Tibial nerve (tissue), 4 donors: ENCODE measurements around the gene PSMB1. TPM values are rescaled to one million over a fixed set of nuclear protein-coding genes. Genes with fewer than 3 reads are reported as not detected.

Experiments
- DNase-seq, 2 donors: peaks; one replicate each; pipeline ENCODE4 v3.0.0-alpha.2; 2019; ENCODE audit warnings: low spot score in 2 of 2
- H3K27ac ChIP-seq, 4 donors: fragments of 200-600 bp; sonication (generic) in 3 of 4; one replicate each; pipeline ENCODE4 v1.5.1; 2017 to 2019; ENCODE audit warnings: mild to moderate bottlenecking in 1 of 4
- H3K27me3 ChIP-seq, 2 donors: fragments of 200-600 bp; sonication (generic) in 1 of 2; one replicate each; pipeline versions ENCODE4 v1.5.1 to v1.6.0; 2017 to 2019
- H3K36me3 ChIP-seq, 3 donors: fragments of 200-600 bp; sonication (generic); one replicate each; pipeline ENCODE4 v1.5.1; 2018 to 2019
- H3K4me1 ChIP-seq, 4 donors: fragments of 200-600 bp; sonication (generic) in 3 of 4; one replicate each; pipeline ENCODE4 v1.5.1; 2017 to 2019
- H3K4me3 ChIP-seq, 4 donors: fragments of 200-600 bp; sonication (generic) in 3 of 4; one replicate each; pipeline ENCODE4 v1.5.1; 2017 to 2019; ENCODE audit warnings: mild to moderate bottlenecking in 1 of 4, moderate library complexity in 1 of 4
- H3K9me3 ChIP-seq, 4 donors: fragments of 200-600 bp; sonication (generic) in 3 of 4; one replicate each; pipeline ENCODE4 v1.5.1; 2017 to 2019
- EP300 ChIP-seq, 2 donors: sonication (generic); formaldehyde crosslinking; IDR thresholded peaks; one replicate each; pipeline ENCODE4 v1.6.1; 2017; ENCODE audit warnings: antibody characterized with exemption in 2 of 2, mild to moderate bottlenecking in 1 of 2
- POLR2A ChIP-seq, 2 donors: fragments of 450-650 bp; IDR thresholded peaks; one replicate each; pipeline ENCODE4 v1.6.1; 2017; ENCODE audit warnings: antibody characterized with exemption in 2 of 2, mild to moderate bottlenecking in 2 of 2, moderate library complexity in 2 of 2
- WGBS, 2 donors: methylation state at CpG; one replicate each; pipeline ENCODE4 v1.1.5; 2018; 5-methylcytosine and 5-hydroxymethylcytosine counted together
- total RNA-seq, 4 donors: library from RNA; depleted of rRNA; stranded (reverse); fragments of >200 nt; gene quantifications; one replicate each; pipeline ENCODE4 v1.1.0, GENCODE V29; 2016
- TF ChIP-seq, protein P1 (sequence below), 5 experiments: fragments of 200-600 bp in 3 of 5; fragments of 450-650 bp in 2 of 5; sonication (generic) in 3 of 5; IDR thresholded peaks; one replicate each; pipeline ENCODE4 v1.5.1; 2016 to 2019; ENCODE audit warnings: antibody characterized with exemption in 5 of 5, mild to moderate bottlenecking in 3 of 5, moderate library complexity in 2 of 5

Gene PSMB1
- total RNA-seq, 4 donors from 2014 or later: 122 to 207 (median 155) TPM

- no peak for DNase-seq
- Histone ChIP-seq H3K27ac (no peak overlapping the region), H3K4me3 (no peak overlapping the region), H3K27me3 (peaks cover 0 to 9% of the 10 kb centered on the region in 2 donors), H3K9me3 (peaks cover 0 to 39% (median 0%) of the 10 kb centered on the region in 4 donors), H3K4me1 (no peaks in the 10 kb centered on the region), H3K36me3 (no peaks in the 10 kb centered on the region)
- TF ChIP-seq POLR2A (IDR thresholded peaks at IDR 0.05) (no peak), EP300 (IDR thresholded peaks at IDR 0.05) (no peak)
- TF ChIP-seq, protein P1, sequence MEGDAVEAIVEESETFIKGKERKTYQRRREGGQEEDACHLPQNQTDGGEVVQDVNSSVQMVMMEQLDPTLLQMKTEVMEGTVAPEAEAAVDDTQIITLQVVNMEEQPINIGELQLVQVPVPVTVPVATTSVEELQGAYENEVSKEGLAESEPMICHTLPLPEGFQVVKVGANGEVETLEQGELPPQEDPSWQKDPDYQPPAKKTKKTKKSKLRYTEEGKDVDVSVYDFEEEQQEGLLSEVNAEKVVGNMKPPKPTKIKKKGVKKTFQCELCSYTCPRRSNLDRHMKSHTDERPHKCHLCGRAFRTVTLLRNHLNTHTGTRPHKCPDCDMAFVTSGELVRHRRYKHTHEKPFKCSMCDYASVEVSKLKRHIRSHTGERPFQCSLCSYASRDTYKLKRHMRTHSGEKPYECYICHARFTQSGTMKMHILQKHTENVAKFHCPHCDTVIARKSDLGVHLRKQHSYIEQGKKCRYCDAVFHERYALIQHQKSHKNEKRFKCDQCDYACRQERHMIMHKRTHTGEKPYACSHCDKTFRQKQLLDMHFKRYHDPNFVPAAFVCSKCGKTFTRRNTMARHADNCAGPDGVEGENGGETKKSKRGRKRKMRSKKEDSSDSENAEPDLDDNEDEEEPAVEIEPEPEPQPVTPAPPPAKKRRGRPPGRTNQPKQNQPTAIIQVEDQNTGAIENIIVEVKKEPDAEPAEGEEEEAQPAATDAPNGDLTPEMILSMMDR (IDR thresholded peaks at IDR 0.05): no peak
- WGBS, 2 donors: 59 to 62% methylated on average over 3 of the region's 3 CpGs
Observed at GRCh38 chr6:170500955-170501590, 52.0 kb downstream of the PSMB1 start.

DNA sequence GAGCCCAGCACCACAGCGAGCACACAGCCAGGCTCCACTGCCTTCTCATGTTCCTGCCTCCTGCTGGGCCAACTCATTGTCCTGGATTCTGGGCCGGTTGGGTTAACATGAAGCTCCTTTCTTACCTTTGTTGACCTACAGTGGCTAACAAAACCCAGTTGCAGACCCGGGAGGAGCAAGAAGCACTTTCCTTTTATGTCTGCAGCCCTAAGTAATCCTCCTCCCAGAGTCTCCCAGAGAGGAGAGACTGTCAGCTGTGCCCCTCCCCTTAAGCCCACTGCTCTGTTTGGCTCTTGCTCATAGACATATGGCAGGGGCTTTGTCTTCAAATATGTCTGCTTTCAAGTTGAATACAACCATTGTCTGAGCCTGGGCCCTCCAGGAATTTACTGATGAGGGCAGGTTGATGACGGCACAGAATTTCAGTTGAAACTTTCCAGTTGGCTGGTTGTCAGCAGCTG, 55.2 kb downstream of the PSMB1 start:
- DNase-seq: no peak
- H3K4me3 ChIP-seq: no peak overlapping the region
- 10 to 16% methylated on average over 4 of the region's 4 CpGs for WGBS, 2 donors
- no peak overlapping the region for H3K27ac ChIP-seq
- H3K9me3 ChIP-seq: peaks cover 0 to 27% (median 0%) of the 10 kb centered on the region in 4 donors
- H3K4me1 ChIP-seq: no peaks in the 10 kb centered on the region
- H3K27me3 ChIP-seq: peaks cover 0 to 9% of the 10 kb centered on the region in 2 donors
- TF ChIP-seq EP300 (IDR thresholded peaks at IDR 0.05) (no peak), POLR2A (IDR thresholded peaks at IDR 0.05) (no peak)
- TF ChIP-seq, protein P1 (IDR thresholded peaks at IDR 0.05): no peak
- no peaks in the 10 kb centered on the region for H3K36me3 ChIP-seq

GRCh38 chr6:170493354-170493753, 59.8 kb downstream of the PSMB1 start:
- no peak overlapping the region for H3K27ac ChIP-seq
- no peak overlapping the region for H3K4me3 ChIP-seq
- no peaks in the 10 kb centered on the region for H3K9me3 ChIP-seq
- TF ChIP-seq, protein P1 (IDR thresholded peaks at IDR 0.05): no peak
- no peak for TF ChIP-seq EP300 (IDR thresholded peaks at IDR 0.05)
- TF ChIP-seq POLR2A (IDR thresholded peaks at IDR 0.05): no peak
- WGBS, 2 donors: 95% methylated on average over 2 of the region's 2 CpGs
- no peaks in the 10 kb centered on the region for H3K27me3 ChIP-seq
- H3K4me1 ChIP-seq: no peaks in the 10 kb centered on the region
- H3K36me3 ChIP-seq: no peaks in the 10 kb centered on the region
- DNase-seq: no peak

- DNase-seq: no peak
- Histone ChIP-seq H3K27me3 (no peaks in the 10 kb centered on the region), H3K4me1 (no peaks in the 10 kb centered on the region), H3K4me3 (no peak overlapping the region), H3K9me3 (no peaks in the 10 kb centered on the region), H3K27ac (no peak overlapping the region), H3K36me3 (no peaks in the 10 kb centered on the region)
- no peak for TF ChIP-seq POLR2A (IDR thresholded peaks at IDR 0.05)
- TF ChIP-seq, protein P1 (IDR thresholded peaks at IDR 0.05): no peak
- TF ChIP-seq EP300 (IDR thresholded peaks at IDR 0.05): no peak
- whole genome bisulfite sequencing, 2 donors: 63 to 66% methylated on average over 4 of the region's 4 CpGs
Observed at GRCh38 chr6:170490259-170490658, 62.8 kb downstream of the PSMB1 start.

DNA sequence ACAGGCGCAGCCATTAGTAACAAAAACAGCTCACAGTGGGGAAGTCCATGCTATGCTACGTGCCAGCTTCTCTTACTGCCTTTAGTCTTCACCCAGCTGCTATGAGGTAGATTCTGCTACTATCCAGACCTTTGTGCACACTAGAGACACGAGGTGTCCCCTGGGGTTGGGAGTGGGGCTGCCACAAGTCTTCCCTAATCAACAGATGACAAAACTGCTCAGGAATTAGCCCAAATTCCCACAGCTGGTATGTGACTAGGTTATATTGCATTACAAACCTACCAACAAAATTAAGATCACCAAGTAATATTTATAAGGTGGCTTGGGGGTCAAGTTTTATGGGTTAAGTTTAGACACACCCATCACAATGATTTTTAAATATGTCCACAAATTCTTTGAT, 63.3 kb downstream of the PSMB1 start:
- no peaks in the 10 kb centered on the region for H3K4me1 ChIP-seq

More for the DNA sequence above, 63.3 kb downstream of the PSMB1 start:
- Histone ChIP-seq H3K27me3 (no peaks in the 10 kb centered on the region), H3K36me3 (no peaks in the 10 kb centered on the region), H3K4me3 (no peak overlapping the region), H3K27ac (no peak overlapping the region), H3K9me3 (no peaks in the 10 kb centered on the region)
- 63 to 71% methylated on average over 3 of the region's 3 CpGs for WGBS, 2 donors
- TF ChIP-seq POLR2A (IDR thresholded peaks at IDR 0.05) (no peak), EP300 (IDR thresholded peaks at IDR 0.05) (no peak)
- TF ChIP-seq, protein P1 (IDR thresholded peaks at IDR 0.05): no peak
- DNase-seq: no peak
